Measurements from ENCODE around the gene MTA3. TPM values are rescaled to one million over a fixed set of nuclear protein-coding genes. Genes with fewer than 3 reads are reported as not detected.

Gene MTA3
- total RNA-seq, 1 experiment from 2014 or later, result 57.1 TPM

- BruUV-seq (replicated peaks), result no TSS peak
- H3K9me3 ChIP-seq (ENCODE audit: low read depth, low read length, poor library complexity, severe bottlenecking), result no peaks in the 10 kb centered on the region
- H3K27ac ChIP-seq (ENCODE audit: low read depth, low read length, poor library complexity, severe bottlenecking), result no peak overlapping the region
- no peak for TF ChIP-seq EZH2 (IDR thresholded peaks at IDR 0.05; ENCODE audit: borderline replicate concordance, low read depth, low read length, poor library complexity, severe bottlenecking)
- TF ChIP-seq, protein P1, sequence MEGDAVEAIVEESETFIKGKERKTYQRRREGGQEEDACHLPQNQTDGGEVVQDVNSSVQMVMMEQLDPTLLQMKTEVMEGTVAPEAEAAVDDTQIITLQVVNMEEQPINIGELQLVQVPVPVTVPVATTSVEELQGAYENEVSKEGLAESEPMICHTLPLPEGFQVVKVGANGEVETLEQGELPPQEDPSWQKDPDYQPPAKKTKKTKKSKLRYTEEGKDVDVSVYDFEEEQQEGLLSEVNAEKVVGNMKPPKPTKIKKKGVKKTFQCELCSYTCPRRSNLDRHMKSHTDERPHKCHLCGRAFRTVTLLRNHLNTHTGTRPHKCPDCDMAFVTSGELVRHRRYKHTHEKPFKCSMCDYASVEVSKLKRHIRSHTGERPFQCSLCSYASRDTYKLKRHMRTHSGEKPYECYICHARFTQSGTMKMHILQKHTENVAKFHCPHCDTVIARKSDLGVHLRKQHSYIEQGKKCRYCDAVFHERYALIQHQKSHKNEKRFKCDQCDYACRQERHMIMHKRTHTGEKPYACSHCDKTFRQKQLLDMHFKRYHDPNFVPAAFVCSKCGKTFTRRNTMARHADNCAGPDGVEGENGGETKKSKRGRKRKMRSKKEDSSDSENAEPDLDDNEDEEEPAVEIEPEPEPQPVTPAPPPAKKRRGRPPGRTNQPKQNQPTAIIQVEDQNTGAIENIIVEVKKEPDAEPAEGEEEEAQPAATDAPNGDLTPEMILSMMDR (conservative IDR thresholded peaks at IDR 0.05; ENCODE audit: low read depth, low read length), result no peak
- intact Hi-C loops (cut with micrococcal nuclease; ENCODE audit: unreplicated experiment), result no loop called here
- CTCF ChIA-PET, result no interaction called here
- H3K36me3 ChIP-seq (ENCODE audit: insufficient read depth, low read length, poor library complexity, severe bottlenecking), result no peaks in the 10 kb centered on the region
- no peaks in the 10 kb centered on the region for H3K27me3 ChIP-seq (replicated peaks; ENCODE audit: insufficient read depth, low read depth, low read length, poor library complexity)
- no peaks in the 10 kb centered on the region for H3K4me1 ChIP-seq (ENCODE audit: insufficient read depth, low read length, poor library complexity, severe bottlenecking)
- no peak overlapping the region for H3K4me3 ChIP-seq (ENCODE audit: low read depth, low read length, poor library complexity, severe bottlenecking)
- peak; percentile 18 for DNase-seq (ENCODE audit: low spot score)
- POLR2A ChIA-PET (ENCODE audit: low non-redundant PET), result no interaction called here
Measured at GRCh38 chr2:42755191-42755880, 186.9 kb downstream of the MTA3 start.

DNA sequence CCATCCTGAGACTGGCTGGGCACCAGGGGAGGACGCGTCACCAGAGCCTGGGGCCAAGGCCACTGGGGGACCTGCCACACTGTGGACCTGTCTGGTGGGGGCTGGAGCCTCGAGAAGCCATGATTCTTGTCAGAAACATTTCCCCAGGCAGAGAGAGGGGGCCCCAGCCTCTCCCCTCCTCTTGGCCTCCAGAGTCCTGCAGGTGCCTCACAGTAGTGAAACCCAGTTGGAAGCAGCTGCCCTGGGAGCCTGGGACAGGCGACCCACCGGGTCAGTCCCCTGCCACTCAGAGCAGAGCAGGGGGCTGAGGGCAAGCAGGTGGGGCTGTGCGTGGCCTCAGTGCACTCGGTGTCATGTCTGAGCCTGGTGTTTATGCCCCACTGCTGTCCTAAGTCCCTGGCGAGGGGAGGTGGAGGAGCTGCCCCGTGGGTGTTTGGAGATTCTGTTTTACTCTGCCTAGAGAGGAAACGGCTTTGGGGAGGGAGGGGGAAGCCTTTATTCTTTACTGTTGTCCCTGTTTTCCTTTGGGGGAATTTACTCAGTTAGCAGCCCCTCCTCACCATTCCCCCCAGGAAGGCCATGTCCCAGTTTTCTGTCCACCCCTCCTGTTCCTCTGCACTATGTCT lies 187.8 kb downstream of the MTA3 start:
- Histone ChIP-seq H3K36me3 (ENCODE audit: insufficient read depth, low read length, poor library complexity, severe bottlenecking) (no peaks in the 10 kb centered on the region), H3K4me1 (ENCODE audit: insufficient read depth, low read length, poor library complexity, severe bottlenecking) (no peaks in the 10 kb centered on the region), H3K27ac (ENCODE audit: low read depth, low read length, poor library complexity, severe bottlenecking) (no peak overlapping the region), H3K27me3 (replicated peaks; ENCODE audit: insufficient read depth, low read depth, low read length, poor library complexity) (no peaks in the 10 kb centered on the region), H3K4me3 (ENCODE audit: low read depth, low read length, poor library complexity, severe bottlenecking) (no peak overlapping the region), H3K9me3 (ENCODE audit: low read depth, low read length, poor library complexity, severe bottlenecking) (no peaks in the 10 kb centered on the region)
- TF ChIP-seq, protein P1 (conservative IDR thresholded peaks at IDR 0.05; ENCODE audit: low read depth, low read length), result no peak
- no peak for TF ChIP-seq EZH2 (IDR thresholded peaks at IDR 0.05; ENCODE audit: borderline replicate concordance, low read depth, low read length, poor library complexity, severe bottlenecking)
- POLR2A ChIA-PET (ENCODE audit: low non-redundant PET), result no interaction called here
- CTCF ChIA-PET, result no interaction called here
- no TSS peak for BruUV-seq (replicated peaks)
- intact Hi-C loops (cut with micrococcal nuclease; ENCODE audit: unreplicated experiment), result no loop called here
- DNase-seq (ENCODE audit: low spot score), result no peak

- H3K4me3 ChIP-seq (ENCODE audit: low read depth, low read length, poor library complexity, severe bottlenecking), result no peak overlapping the region
- no peak overlapping the region for H3K27ac ChIP-seq (ENCODE audit: low read depth, low read length, poor library complexity, severe bottlenecking)
- no peaks in the 10 kb centered on the region for H3K9me3 ChIP-seq (ENCODE audit: low read depth, low read length, poor library complexity, severe bottlenecking)
- no peaks in the 10 kb centered on the region for H3K4me1 ChIP-seq (ENCODE audit: insufficient read depth, low read length, poor library complexity, severe bottlenecking)
- no TSS peak for BruUV-seq (replicated peaks)
- H3K27me3 ChIP-seq (replicated peaks; ENCODE audit: insufficient read depth, low read depth, low read length, poor library complexity), result no peaks in the 10 kb centered on the region
- ChIA-PET CTCF (no interaction called here), POLR2A (ENCODE audit: low non-redundant PET) (no interaction called here)
- H3K36me3 ChIP-seq (ENCODE audit: insufficient read depth, low read length, poor library complexity, severe bottlenecking), result no peaks in the 10 kb centered on the region
- DNase-seq (ENCODE audit: low spot score), result no peak
- TF ChIP-seq EZH2 (IDR thresholded peaks at IDR 0.05; ENCODE audit: borderline replicate concordance, low read depth, low read length, poor library complexity, severe bottlenecking), result no peak
- TF ChIP-seq, protein P1 (conservative IDR thresholded peaks at IDR 0.05; ENCODE audit: low read depth, low read length), result no peak
- intact Hi-C loops (cut with micrococcal nuclease; ENCODE audit: unreplicated experiment), result no loop called here
Measured at GRCh38 chr2:42756966-42757513, 188.6 kb downstream of the MTA3 start.

All from A673 (cell line).